ENCODE results near the gene SANBR. TPM values are rescaled to one million over a fixed set of nuclear protein-coding genes. Genes with fewer than 3 reads are reported as not detected.

Gene SANBR
- total and polyA plus RNA-seq, 2 of the 13 experiments (the other 11 are each of a cell fraction or from before 2014, with no cell fraction given): 9.8 to 20.9 TPM

GRCh38 chr2:61017003-61017555, 48.6 kb upstream of the SANBR start (continued):
- no peak for TF ChIP-seq CHCHD3 (CRISPR knock-in tag; IDR thresholded peaks at IDR 0.05)
- no peak for TF ChIP-seq ZSCAN21 (CRISPR knock-in tag; IDR thresholded peaks at IDR 0.05; ENCODE audit: borderline replicate concordance)
- TF ChIP-seq, protein P1, sequence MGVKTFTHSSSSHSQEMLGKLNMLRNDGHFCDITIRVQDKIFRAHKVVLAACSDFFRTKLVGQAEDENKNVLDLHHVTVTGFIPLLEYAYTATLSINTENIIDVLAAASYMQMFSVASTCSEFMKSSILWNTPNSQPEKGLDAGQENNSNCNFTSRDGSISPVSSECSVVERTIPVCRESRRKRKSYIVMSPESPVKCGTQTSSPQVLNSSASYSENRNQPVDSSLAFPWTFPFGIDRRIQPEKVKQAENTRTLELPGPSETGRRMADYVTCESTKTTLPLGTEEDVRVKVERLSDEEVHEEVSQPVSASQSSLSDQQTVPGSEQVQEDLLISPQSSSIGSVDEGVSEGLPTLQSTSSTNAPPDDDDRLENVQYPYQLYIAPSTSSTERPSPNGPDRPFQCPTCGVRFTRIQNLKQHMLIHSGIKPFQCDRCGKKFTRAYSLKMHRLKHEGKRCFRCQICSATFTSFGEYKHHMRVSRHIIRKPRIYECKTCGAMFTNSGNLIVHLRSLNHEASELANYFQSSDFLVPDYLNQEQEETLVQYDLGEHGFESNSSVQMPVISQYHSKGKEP (CRISPR knock-in tag; IDR thresholded peaks at IDR 0.05): no peak; the same call in 1 of the 2 replicates
- peak; percentile 99 for TF ChIP-seq ASH2L (IDR thresholded peaks at IDR 0.05; ENCODE audit: insufficient read length, low read depth, low read length)
- TF ChIP-seq ZNF138 (CRISPR knock-in tag; IDR thresholded peaks at IDR 0.05; ENCODE audit: low read depth): no peak
- TF ChIP-seq SAP130 (CRISPR knock-in tag; IDR thresholded peaks at IDR 0.05; ENCODE audit: low read depth): peak; percentile 77
- TF ChIP-seq MLLT10 (CRISPR knock-in tag; IDR thresholded peaks at IDR 0.05): no peak
- TF ChIP-seq ZNF569 (CRISPR knock-in tag; IDR thresholded peaks at IDR 0.05; ENCODE audit: borderline replicate concordance): no peak
- TF ChIP-seq THAP11 (CRISPR knock-in tag; IDR thresholded peaks at IDR 0.05): peak; percentile 86
- TF ChIP-seq ZBTB7B (CRISPR knock-in tag; IDR thresholded peaks at IDR 0.05): peak; percentile 83
- peak; percentile 53 for TF ChIP-seq POLR2G (IDR thresholded peaks at IDR 0.05; ENCODE audit: low read depth, low read length)
- peak; percentile 92 for TF ChIP-seq ZNF230 (CRISPR knock-in tag; IDR thresholded peaks at IDR 0.05)
- TF ChIP-seq IRF1 (CRISPR knock-in tag; IDR thresholded peaks at IDR 0.05; ENCODE audit: low read depth): peak; percentile 77; the same call in 1 of the 2 replicates
- TF ChIP-seq ZNF761 (CRISPR knock-in tag; conservative IDR thresholded peaks at IDR 0.05): peak; percentile 71; the same call in 1 of the 2 replicates
- peak; percentile 15; the same call in 1 of the 2 replicates for TF ChIP-seq TBX2 (CRISPR knock-in tag; IDR thresholded peaks at IDR 0.05; ENCODE audit: borderline replicate concordance)
- TF ChIP-seq, protein P2, sequence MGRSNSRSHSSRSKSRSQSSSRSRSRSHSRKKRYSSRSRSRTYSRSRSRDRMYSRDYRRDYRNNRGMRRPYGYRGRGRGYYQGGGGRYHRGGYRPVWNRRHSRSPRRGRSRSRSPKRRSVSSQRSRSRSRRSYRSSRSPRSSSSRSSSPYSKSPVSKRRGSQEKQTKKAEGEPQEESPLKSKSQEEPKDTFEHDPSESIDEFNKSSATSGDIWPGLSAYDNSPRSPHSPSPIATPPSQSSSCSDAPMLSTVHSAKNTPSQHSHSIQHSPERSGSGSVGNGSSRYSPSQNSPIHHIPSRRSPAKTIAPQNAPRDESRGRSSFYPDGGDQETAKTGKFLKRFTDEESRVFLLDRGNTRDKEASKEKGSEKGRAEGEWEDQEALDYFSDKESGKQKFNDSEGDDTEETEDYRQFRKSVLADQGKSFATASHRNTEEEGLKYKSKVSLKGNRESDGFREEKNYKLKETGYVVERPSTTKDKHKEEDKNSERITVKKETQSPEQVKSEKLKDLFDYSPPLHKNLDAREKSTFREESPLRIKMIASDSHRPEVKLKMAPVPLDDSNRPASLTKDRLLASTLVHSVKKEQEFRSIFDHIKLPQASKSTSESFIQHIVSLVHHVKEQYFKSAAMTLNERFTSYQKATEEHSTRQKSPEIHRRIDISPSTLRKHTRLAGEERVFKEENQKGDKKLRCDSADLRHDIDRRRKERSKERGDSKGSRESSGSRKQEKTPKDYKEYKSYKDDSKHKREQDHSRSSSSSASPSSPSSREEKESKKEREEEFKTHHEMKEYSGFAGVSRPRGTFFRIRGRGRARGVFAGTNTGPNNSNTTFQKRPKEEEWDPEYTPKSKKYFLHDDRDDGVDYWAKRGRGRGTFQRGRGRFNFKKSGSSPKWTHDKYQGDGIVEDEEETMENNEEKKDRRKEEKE (IDR thresholded peaks at IDR 0.05): no peak
- peak; percentile 75 for TF ChIP-seq KAT8 (CRISPR knock-in tag; IDR thresholded peaks at IDR 0.05)
- TF ChIP-seq RBAK (CRISPR knock-in tag; IDR thresholded peaks at IDR 0.05): no peak
- TF ChIP-seq ZNF556 (CRISPR knock-in tag; IDR thresholded peaks at IDR 0.05; ENCODE audit: borderline replicate concordance): peak; percentile 95
- peak; percentile 39; the same call in 1 of the 2 replicates for TF ChIP-seq GATAD2A (CRISPR knock-in tag; IDR thresholded peaks at IDR 0.05)
- TF ChIP-seq MAFG (CRISPR knock-in tag; IDR thresholded peaks at IDR 0.05): no peak
- no peak for TF ChIP-seq SMC3 (IDR thresholded peaks at IDR 0.05; ENCODE audit: low read length)
- TF ChIP-seq ATF7 (IDR thresholded peaks at IDR 0.05): no peak
- no peak for TF ChIP-seq ATF7 (CRISPR knock-in tag; IDR thresholded peaks at IDR 0.05)
- TF ChIP-seq MAFF (IDR thresholded peaks at IDR 0.05; ENCODE audit: low read depth, low read length): 0 out of 2 replicates have a peak, but pooled peaks have one; percentile 3
- no peak for TF ChIP-seq GLI4 (CRISPR knock-in tag; IDR thresholded peaks at IDR 0.05; ENCODE audit: borderline replicate concordance)
